Measurements from ENCODE around the gene PIEZO1. TPM values are rescaled to one million over a fixed set of nuclear protein-coding genes. Genes with fewer than 3 reads are reported as not detected.

Gene PIEZO1
- total RNA-seq, 1 donor from 2014 or later = 196 TPM

GRCh38 chr16:88739977-88740726, 44.9 kb downstream of the PIEZO1 start:
- H3K36me3 ChIP-seq = peaks cover 29% of the 10 kb centered on the region
- TF ChIP-seq CTCF (IDR thresholded peaks at IDR 0.05) = no peak
- no peaks in the 10 kb centered on the region for H3K27me3 ChIP-seq
- H3K9me3 ChIP-seq = no peaks in the 10 kb centered on the region
- H3K4me1 ChIP-seq = peaks cover 20% of the 10 kb centered on the region
- no peak overlapping the region for H3K27ac ChIP-seq
- H3K4me3 ChIP-seq = no peak overlapping the region
- intact Hi-C loops (cut with DNase I) = loop anchor here (5.0 kb wide), 1 partner anchor 47 kb away; the partner anchor contains the start of gene PIEZO1
- no peak for DNase-seq
- ATAC-seq = no peak

- Histone ChIP-seq H3K4me3 (no peak overlapping the region), H3K4me1 (peaks cover 14% of the 10 kb centered on the region), H3K9me3 (no peaks in the 10 kb centered on the region), H3K27ac (no peak overlapping the region), H3K36me3 (peaks cover 37% of the 10 kb centered on the region), H3K27me3 (no peaks in the 10 kb centered on the region)
- ATAC-seq = no peak
- TF ChIP-seq CTCF (IDR thresholded peaks at IDR 0.05) = no peak
- no peak for DNase-seq
- intact Hi-C loops (cut with DNase I) = no loop called here
Observed at GRCh38 chr16:88739139-88739976, 45.7 kb downstream of the PIEZO1 start.

- intact Hi-C loops (cut with DNase I) = no loop called here
- TF ChIP-seq CTCF (IDR thresholded peaks at IDR 0.05) = no peak
- no peaks in the 10 kb centered on the region for H3K9me3 ChIP-seq
- DNase-seq = no peak
- peaks cover 5% of the 10 kb centered on the region for H3K4me1 ChIP-seq
- H3K27me3 ChIP-seq = no peaks in the 10 kb centered on the region
- ATAC-seq = no peak
- no peak overlapping the region for H3K4me3 ChIP-seq
- peaks cover 46% of the 10 kb centered on the region for H3K36me3 ChIP-seq
- H3K27ac ChIP-seq = no peak overlapping the region
Observed at GRCh38 chr16:88738151-88739084, 46.6 kb downstream of the PIEZO1 start.

GRCh38 chr16:88737298-88738150, 47.5 kb downstream of the PIEZO1 start:
- Histone ChIP-seq H3K9me3 (no peaks in the 10 kb centered on the region), H3K27me3 (no peaks in the 10 kb centered on the region), H3K36me3 (peaks cover 55% of the 10 kb centered on the region), H3K4me3 (no peak overlapping the region), H3K27ac (no peak overlapping the region), H3K4me1 (peaks cover 5% of the 10 kb centered on the region)
- ATAC-seq = peak; percentile 92
- TF ChIP-seq CTCF (IDR thresholded peaks at IDR 0.05) = peak; percentile 100
- peak; percentile 92 for DNase-seq
- intact Hi-C loops (cut with DNase I) = no loop called here
